HCEC 1CT (cell line): ENCODE measurements around the gene CHAF1A.
A peak's percentile ranks its signal among the peaks of the same experiment; 100 is the strongest.

ENCODE experiments used
- DNase-seq: peaks from one replicate; pipeline ENCODE4 v3.0.0-alpha.2; 2017

The CHAF1A gene

GRCh38 chr19:4442819-4443146, 40.3 kb downstream of the CHAF1A start:
- DNase-seq, result no peak

GRCh38 chr19:4443188-4443587, 40.7 kb downstream of the CHAF1A start:
- DNase-seq, result no peak

- no peak for DNase-seq
Measured at GRCh38 chr19:4443966-4444764, 41.7 kb downstream of the CHAF1A start.

GRCh38 chr19:4444765-4445741, 42.6 kb downstream of the CHAF1A start:
- DNase-seq, result no peak

- DNase-seq, result no peak
Measured at GRCh38 chr19:4445963-4446703, 43.7 kb downstream of the CHAF1A start.

- no peak for DNase-seq
Measured at GRCh38 chr19:4446704-4447200, 44.3 kb downstream of the CHAF1A start.

GRCh38 chr19:4447327-4448146, 45.1 kb downstream of the CHAF1A start:
- no peak for DNase-seq

- no peak for DNase-seq
Measured at GRCh38 chr19:4448147-4448985, 45.9 kb downstream of the CHAF1A start.

GRCh38 chr19:4449022-4449638, 46.7 kb downstream of the CHAF1A start:
- no peak for DNase-seq

GRCh38 chr19:4449639-4450028, 47.2 kb downstream of the CHAF1A start:
- no peak for DNase-seq

GRCh38 chr19:4452230-4452990, 50.0 kb downstream of the CHAF1A start:
- no peak for DNase-seq

GRCh38 chr19:4453232-4454179, 51.1 kb downstream of the CHAF1A start:
- DNase-seq, result no peak

GRCh38 chr19:4454747-4455718, 52.6 kb downstream of the CHAF1A start:
- DNase-seq, result no peak

- DNase-seq, result peak; percentile 37
Measured at GRCh38 chr19:4455719-4456475, 53.5 kb downstream of the CHAF1A start.

- peak; percentile 60 for DNase-seq
Measured at GRCh38 chr19:4456476-4456842, 54.0 kb downstream of the CHAF1A start.

GRCh38 chr19:4456843-4457653, 54.6 kb downstream of the CHAF1A start:
- peak; percentile 23 for DNase-seq
